Measurements from ENCODE around the gene CRISPLD2.

DNA sequence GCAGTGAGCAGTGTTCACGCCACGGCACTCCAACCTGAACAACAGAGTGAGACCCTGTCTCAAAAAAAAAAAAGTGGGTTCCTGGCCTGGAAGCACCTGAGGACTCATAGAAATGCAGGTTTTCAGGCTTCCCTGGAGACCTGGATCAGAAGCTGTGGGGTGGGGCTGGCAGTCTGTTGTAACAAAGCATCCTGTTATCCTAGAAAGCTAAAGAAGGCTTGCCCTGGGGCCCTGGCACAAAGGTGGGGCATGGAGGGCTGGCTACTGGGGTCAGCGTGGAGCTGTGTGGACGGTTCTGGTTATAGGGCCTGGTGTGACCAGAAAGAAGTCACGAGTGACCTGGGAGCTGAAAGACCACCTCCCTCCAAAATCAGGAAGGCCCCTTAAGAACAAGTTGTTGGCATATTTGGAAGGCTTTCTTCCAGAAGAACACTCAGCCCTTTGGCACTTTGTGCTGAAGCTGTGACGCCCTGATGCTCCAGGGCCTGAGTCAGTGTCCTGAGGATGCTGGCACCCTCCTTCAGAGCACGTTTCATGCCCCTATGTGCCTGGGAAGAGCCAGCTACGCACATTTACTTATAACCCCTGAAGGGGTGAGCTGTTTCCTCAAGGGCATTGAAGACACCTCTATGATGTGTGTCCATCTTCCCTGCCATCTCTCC is 6.2 kb downstream of the CRISPLD2 start:
- no peak for TF ChIP-seq ZNF263 (CRISPR knock-in tag; IDR thresholded peaks at IDR 0.05; ENCODE audit: low read depth)
- TF ChIP-seq, protein P1, sequence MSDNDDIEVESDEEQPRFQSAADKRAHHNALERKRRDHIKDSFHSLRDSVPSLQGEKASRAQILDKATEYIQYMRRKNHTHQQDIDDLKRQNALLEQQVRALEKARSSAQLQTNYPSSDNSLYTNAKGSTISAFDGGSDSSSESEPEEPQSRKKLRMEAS (CRISPR knock-in tag; IDR thresholded peaks at IDR 0.05): no peak
- TF ChIP-seq, protein P2, sequence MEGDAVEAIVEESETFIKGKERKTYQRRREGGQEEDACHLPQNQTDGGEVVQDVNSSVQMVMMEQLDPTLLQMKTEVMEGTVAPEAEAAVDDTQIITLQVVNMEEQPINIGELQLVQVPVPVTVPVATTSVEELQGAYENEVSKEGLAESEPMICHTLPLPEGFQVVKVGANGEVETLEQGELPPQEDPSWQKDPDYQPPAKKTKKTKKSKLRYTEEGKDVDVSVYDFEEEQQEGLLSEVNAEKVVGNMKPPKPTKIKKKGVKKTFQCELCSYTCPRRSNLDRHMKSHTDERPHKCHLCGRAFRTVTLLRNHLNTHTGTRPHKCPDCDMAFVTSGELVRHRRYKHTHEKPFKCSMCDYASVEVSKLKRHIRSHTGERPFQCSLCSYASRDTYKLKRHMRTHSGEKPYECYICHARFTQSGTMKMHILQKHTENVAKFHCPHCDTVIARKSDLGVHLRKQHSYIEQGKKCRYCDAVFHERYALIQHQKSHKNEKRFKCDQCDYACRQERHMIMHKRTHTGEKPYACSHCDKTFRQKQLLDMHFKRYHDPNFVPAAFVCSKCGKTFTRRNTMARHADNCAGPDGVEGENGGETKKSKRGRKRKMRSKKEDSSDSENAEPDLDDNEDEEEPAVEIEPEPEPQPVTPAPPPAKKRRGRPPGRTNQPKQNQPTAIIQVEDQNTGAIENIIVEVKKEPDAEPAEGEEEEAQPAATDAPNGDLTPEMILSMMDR (IDR thresholded peaks at IDR 0.05): no peak
- TF ChIP-seq NR3C1 (CRISPR knock-in tag; conservative IDR thresholded peaks at IDR 0.05; ENCODE audit: low read depth): no peak
- TF ChIP-seq SP1 (CRISPR knock-in tag; conservative IDR thresholded peaks at IDR 0.05): no peak
- no peak for TF ChIP-seq ZNF317 (CRISPR knock-in tag; IDR thresholded peaks at IDR 0.05; ENCODE audit: borderline replicate concordance, low read depth)
- TF ChIP-seq, protein P3, sequence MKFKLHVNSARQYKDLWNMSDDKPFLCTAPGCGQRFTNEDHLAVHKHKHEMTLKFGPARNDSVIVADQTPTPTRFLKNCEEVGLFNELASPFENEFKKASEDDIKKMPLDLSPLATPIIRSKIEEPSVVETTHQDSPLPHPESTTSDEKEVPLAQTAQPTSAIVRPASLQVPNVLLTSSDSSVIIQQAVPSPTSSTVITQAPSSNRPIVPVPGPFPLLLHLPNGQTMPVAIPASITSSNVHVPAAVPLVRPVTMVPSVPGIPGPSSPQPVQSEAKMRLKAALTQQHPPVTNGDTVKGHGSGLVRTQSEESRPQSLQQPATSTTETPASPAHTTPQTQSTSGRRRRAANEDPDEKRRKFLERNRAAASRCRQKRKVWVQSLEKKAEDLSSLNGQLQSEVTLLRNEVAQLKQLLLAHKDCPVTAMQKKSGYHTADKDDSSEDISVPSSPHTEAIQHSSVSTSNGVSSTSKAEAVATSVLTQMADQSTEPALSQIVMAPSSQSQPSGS (CRISPR knock-in tag; IDR thresholded peaks at IDR 0.05; ENCODE audit: borderline replicate concordance, low read depth): no peak

Measured in WTC11 (cell line).